ENCODE data around the gene FANCB. TPM values are rescaled to one million over a fixed set of nuclear protein-coding genes. Genes with fewer than 3 reads are reported as not detected.

Gene FANCB
- total RNA-seq, 2 donors from 2014 or later: 0.41 to 1.8 TPM

GRCh38 chrX:14897042-14897441 is 24.2 kb upstream of the FANCB start:
- no peak for TF ChIP-seq CTCF (IDR thresholded peaks at IDR 0.05)
- Histone ChIP-seq H3K27me3 (replicated peaks; ENCODE audit: insufficient read depth) (no peaks in the 10 kb centered on the region), H3K4me1 (ENCODE audit: control insufficient read depth in 1 of 2, low read depth in 2 of 2) (peaks cover 0 to 4% of the 10 kb centered on the region in 2 donors), H3K36me3 (no peaks in the 10 kb centered on the region), H3K27ac (no peak overlapping the region), H3K4me3 (no peak overlapping the region), H3K9me3 (no peaks in the 10 kb centered on the region)
- ATAC-seq (ENCODE audit: insufficient number of reproducible peaks, low FRiP score, low read depth) (no peak), DNase-seq (ENCODE audit: low spot score) (no peak)

GRCh38 chrX:14896273-14896672 is 23.4 kb upstream of the FANCB start:
- peaks cover 0 to 4% of the 10 kb centered on the region in 2 donors for H3K4me1 ChIP-seq (ENCODE audit: control insufficient read depth in 1 of 2, low read depth in 2 of 2)
- no peaks in the 10 kb centered on the region for H3K9me3 ChIP-seq
- TF ChIP-seq CTCF (IDR thresholded peaks at IDR 0.05): no peak
- H3K4me3 ChIP-seq: no peak overlapping the region
- no peaks in the 10 kb centered on the region for H3K36me3 ChIP-seq
- ATAC-seq (ENCODE audit: insufficient number of reproducible peaks, low FRiP score, low read depth) (no peak), DNase-seq (ENCODE audit: low spot score) (no peak)
- H3K27ac ChIP-seq: no peak overlapping the region
- no peaks in the 10 kb centered on the region for H3K27me3 ChIP-seq (replicated peaks; ENCODE audit: insufficient read depth)

- Histone ChIP-seq H3K36me3 (no peaks in the 10 kb centered on the region), H3K27ac (no peak overlapping the region)
Measured at GRCh38 chrX:14886252-14886651, 13.4 kb upstream of the FANCB start.

GRCh38 chrX:14884714-14885113 is 11.8 kb upstream of the FANCB start:
- H3K4me3 ChIP-seq: no peak overlapping the region
- no peaks in the 10 kb centered on the region for H3K27me3 ChIP-seq (replicated peaks; ENCODE audit: insufficient read depth)
- ATAC-seq (ENCODE audit: insufficient number of reproducible peaks, low FRiP score, low read depth) (no peak), DNase-seq (ENCODE audit: low spot score) (no peak)
- peaks cover 0 to 1% of the 10 kb centered on the region in 2 donors for H3K4me1 ChIP-seq (ENCODE audit: control insufficient read depth in 1 of 2, low read depth in 2 of 2)
- H3K27ac ChIP-seq: no peak overlapping the region
- H3K9me3 ChIP-seq: no peaks in the 10 kb centered on the region
- no peaks in the 10 kb centered on the region for H3K36me3 ChIP-seq
- no peak for TF ChIP-seq CTCF (IDR thresholded peaks at IDR 0.05)

More at GRCh38 chrX:14886252-14886651, 13.4 kb upstream of the FANCB start:
- no peaks in the 10 kb centered on the region for H3K27me3 ChIP-seq (replicated peaks; ENCODE audit: insufficient read depth)
- H3K9me3 ChIP-seq: no peaks in the 10 kb centered on the region
- TF ChIP-seq CTCF (IDR thresholded peaks at IDR 0.05): no peak
- H3K4me1 ChIP-seq (ENCODE audit: control insufficient read depth in 1 of 2, low read depth in 2 of 2): no peaks in the 10 kb centered on the region
- DNase-seq (ENCODE audit: low spot score) (no peak), ATAC-seq (ENCODE audit: insufficient number of reproducible peaks, low FRiP score, low read depth) (no peak)
- no peak overlapping the region for H3K4me3 ChIP-seq

GRCh38 chrX:14883826-14884225 is 11.0 kb upstream of the FANCB start:
- H3K4me3 ChIP-seq: no peak overlapping the region
- no peak for TF ChIP-seq CTCF (IDR thresholded peaks at IDR 0.05)
- ATAC-seq (ENCODE audit: insufficient number of reproducible peaks, low FRiP score, low read depth) (no peak), DNase-seq (ENCODE audit: low spot score) (no peak)
- peaks cover 0 to 5% of the 10 kb centered on the region in 2 donors for H3K4me1 ChIP-seq (ENCODE audit: control insufficient read depth in 1 of 2, low read depth in 2 of 2)
- no peaks in the 10 kb centered on the region for H3K9me3 ChIP-seq
- no peaks in the 10 kb centered on the region for H3K36me3 ChIP-seq
- H3K27me3 ChIP-seq (replicated peaks; ENCODE audit: insufficient read depth): no peaks in the 10 kb centered on the region
- no peak overlapping the region for H3K27ac ChIP-seq
